A549 (cell line): ENCODE results near the gene GLRX3. TPM values are rescaled to one million over a fixed set of nuclear protein-coding genes. Genes with fewer than 3 reads are reported as not detected.

ENCODE experiments used
- ATAC-seq, 2 experiments: fragments of 200-7000 bp in 1 of 2; fragments of >200 bp in 1 of 2; cut with Nextera tagmentation in 1 of 2; cut with Tn5 transposase in 1 of 2; 3 replicates each; pipeline versions ENCODE4 v1.8.0 to v1.9.1; 2018 to 2020; ENCODE audit warnings: mild to moderate bottlenecking in 1 of 2, moderate library complexity in 1 of 2
- CTCF ChIA-PET: fragments of 300-600 bp; sonication (Branson Sonifier 250); formaldehyde crosslinking; extraction: SDS; loops from one replicate; lab custom pipeline; 2021; ENCODE audit warnings: antibody characterized with exemption, inconsistent platforms; lab: Yijun Ruan, JAX
- POLR2A ChIA-PET: fragments of 350-600 bp; formaldehyde crosslinking; extraction: SDS; loops from one replicate; lab custom pipeline; 2021; ENCODE audit warnings: antibody characterized with exemption, inconsistent platforms; lab: Yijun Ruan, JAX
- DNase-seq, 2 experiments: peaks; one replicate each; pipeline versions ENCODE4 v3.0.0 to v3.0.0-alpha.2; 2011 to 2016; ENCODE audit warnings: low read depth in 1 of 2, low spot score in 1 of 2
- FAIRE-seq: peaks from 2 replicates; lab custom pipeline; 2011; peaks lifted over from hg19 to GRCh38; lab: Jason Lieb, UNC
- H3K27ac ChIP-seq, 2 experiments: fragments of >200 bp; sonication (Bioruptor Twin); formaldehyde crosslinking; 3 replicates each; pipeline ENCODE4 v1.5.1; 2016 to 2017
- H3K4me1 ChIP-seq: fragments of >200 bp; sonication (Bioruptor Twin); formaldehyde crosslinking; 3 replicates; pipeline ENCODE4 v1.6.1; 2016
- H3K4me2 ChIP-seq: fragments of >200 bp; sonication (Bioruptor Twin); formaldehyde crosslinking; 3 replicates; pipeline ENCODE4 v1.6.1; 2016
- H3K4me3 ChIP-seq: fragments of >200 bp; sonication (Bioruptor Twin); formaldehyde crosslinking; 3 replicates; pipeline ENCODE4 v1.5.1; 2016
- H3K9me3 ChIP-seq: fragments of >200 bp; sonication (Bioruptor Twin); formaldehyde crosslinking; 3 replicates; pipeline ENCODE4 v1.6.1; 2016
- CBX2 ChIP-seq: fragments of 200-600 bp; sonication (generic); IDR thresholded peaks from 2 replicates; pipeline ENCODE4 v1.6.1; 2016; ENCODE audit warnings: low read depth, mild to moderate bottlenecking, borderline replicate concordance
- CHD2 ChIP-seq: fragments of 150-350 bp; IDR thresholded peaks from 2 replicates; pipeline ENCODE4 v1.6.1; 2014; ENCODE audit warnings: low read length; ENCODE audit not compliant: partially characterized antibody
- E2F6 ChIP-seq: IDR thresholded peaks from 2 replicates; pipeline ENCODE4 v1.6.1; 2012; ENCODE audit warnings: low read depth, borderline replicate concordance
- EHMT2 ChIP-seq: fragments of 200-600 bp; sonication (generic); IDR thresholded peaks from 2 replicates; pipeline ENCODE4 v1.6.1; 2016; ENCODE audit warnings: antibody characterized with exemption, low read depth, mild to moderate bottlenecking, moderate library complexity
- ELK1 ChIP-seq: fragments of 150-350 bp; IDR thresholded peaks from 2 replicates; pipeline ENCODE4 v1.6.1; 2014; ENCODE audit warnings: low read depth, mild to moderate bottlenecking, low read length
- FOSB ChIP-seq: fragments of 250-450 bp; sonication (Bioruptor Pico); IDR thresholded peaks from 2 replicates; pipeline ENCODE4 v1.5.0; 2020; ENCODE audit warnings: mild to moderate bottlenecking, moderate library complexity
- FOXS1 ChIP-seq: fragments of 250-450 bp; sonication (Bioruptor Pico); IDR thresholded peaks from 2 replicates; pipeline ENCODE4 v1.5.0; 2020; ENCODE audit warnings: mild to moderate bottlenecking, moderate library complexity
- GATA3 ChIP-seq: IDR thresholded peaks from 2 replicates; pipeline ENCODE4 v1.6.1; 2012; ENCODE audit warnings: borderline replicate concordance
- HMGXB4 ChIP-seq: fragments of 250-450 bp; sonication (Bioruptor Pico); IDR thresholded peaks from 2 replicates; pipeline ENCODE4 v1.5.0; 2021; ENCODE audit warnings: mild to moderate bottlenecking, moderate library complexity, borderline replicate concordance
- HOXA7 ChIP-seq: fragments of 250-450 bp; sonication (Bioruptor Pico); IDR thresholded peaks from 2 replicates; pipeline ENCODE4 v1.5.0; 2020; ENCODE audit warnings: mild to moderate bottlenecking, moderate library complexity
- HOXB13 ChIP-seq: fragments of 250-450 bp; sonication (Bioruptor Pico); IDR thresholded peaks from 2 replicates; pipeline ENCODE4 v1.5.0; 2020; ENCODE audit warnings: low read depth, mild to moderate bottlenecking, moderate library complexity
- HOXB5 ChIP-seq: fragments of 250-450 bp; sonication (Bioruptor Pico); IDR thresholded peaks from 2 replicates; pipeline ENCODE4 v1.5.0; 2020; ENCODE audit warnings: mild to moderate bottlenecking, moderate library complexity
- MYC ChIP-seq: IDR thresholded peaks from 2 replicates; pipeline ENCODE4 v1.6.1; 2012; ENCODE audit warnings: mild to moderate bottlenecking, inconsistent platforms, low read length, improper control_type of control experiment, borderline replicate concordance
- POLR2AphosphoS2 ChIP-seq: conservative IDR thresholded peaks from 2 replicates; pipeline ENCODE4 v1.6.1; 2012; ENCODE audit warnings: low read length, improper control_type of control experiment, inconsistent platforms
- RAD21 ChIP-seq, 2 experiments: fragments of >200 bp in 1 of 2; sonication (Bioruptor Twin) in 1 of 2; formaldehyde crosslinking in 1 of 2; IDR thresholded peaks in 1 of 2; conservative IDR thresholded peaks in 1 of 2; 2 replicates in 1 of 2; 3 replicates in 1 of 2; pipeline ENCODE4 v1.6.1; 2012 to 2018; ENCODE audit warnings: inconsistent platforms in 1 of 2
- RARB ChIP-seq: fragments of 250-450 bp; sonication (Bioruptor Pico); IDR thresholded peaks from 2 replicates; pipeline ENCODE4 v1.8.0; 2021; ENCODE audit warnings: mild to moderate bottlenecking, moderate library complexity
- RFX5 ChIP-seq: fragments of 450-650 bp; IDR thresholded peaks from 2 replicates; pipeline ENCODE4 v1.7.1; 2014; ENCODE audit warnings: antibody characterized with exemption, mild to moderate bottlenecking, moderate library complexity
- RNF2 ChIP-seq: fragments of 200-600 bp; sonication (generic); IDR thresholded peaks from 2 replicates; pipeline ENCODE4 v1.6.1; 2016; ENCODE audit warnings: low read depth, mild to moderate bottlenecking, antibody characterized with exemption, moderate library complexity, borderline replicate concordance
- SMC3 ChIP-seq: fragments of >200 bp; sonication (Bioruptor Twin); formaldehyde crosslinking; IDR thresholded peaks from 3 replicates; pipeline ENCODE4 v1.6.1; 2018; ENCODE audit warnings: inconsistent platforms
- TFCP2L1 ChIP-seq: fragments of 250-450 bp; sonication (Bioruptor Pico); IDR thresholded peaks from 2 replicates; pipeline ENCODE4 v1.5.0; 2021; ENCODE audit warnings: mild to moderate bottlenecking
- ZC3H11A ChIP-seq: fragments of 450-650 bp; IDR thresholded peaks from 2 replicates; pipeline ENCODE4 v1.6.1; 2014; ENCODE audit warnings: antibody characterized with exemption, mild to moderate bottlenecking
- ZFP36 ChIP-seq: fragments of 450-650 bp; IDR thresholded peaks from 2 replicates; pipeline ENCODE4 v1.6.1; 2014; ENCODE audit warnings: borderline replicate concordance; ENCODE audit not compliant: partially characterized antibody
- ZSCAN20 ChIP-seq: fragments of 250-450 bp; sonication (Bioruptor Pico); IDR thresholded peaks from 2 replicates; pipeline ENCODE4 v1.8.0; 2022; ENCODE audit warnings: mild to moderate bottlenecking, moderate library complexity
- WGBS: methylation state at CpG from one replicate; pipeline ENCODE4 v1.1.6; 2017; ENCODE audit errors: missing lambda C conversion rate; 5-methylcytosine and 5-hydroxymethylcytosine counted together
- polyA plus RNA-seq, 4 experiments: library from polyadenylated mRNA; depleted of rRNA in 3 of 4; stranded (reverse); fragments of >200 nt; fragmentation: RNase III in 1 of 4; extraction: RNeasy Plus Mini Kit Qiagen cat#74134 plus additional on column Dnase treatment in 1 of 4; gene quantifications; 2 replicates in 3 of 4; 3 replicates in 1 of 4; pipeline ENCODE4 v1.2.3, GENCODE V29; 2011 to 2017
- TF ChIP-seq, protein P1 (sequence below): fragments of 250-450 bp; sonication (Bioruptor Pico); IDR thresholded peaks from 2 replicates; pipeline ENCODE4 v1.5.0; 2020; ENCODE audit warnings: low read depth, mild to moderate bottlenecking, moderate library complexity
- TF ChIP-seq, protein P2 (sequence below): fragments of 200-600 bp; sonication (generic); IDR thresholded peaks from 2 replicates; pipeline ENCODE4 v1.6.1; 2016; ENCODE audit warnings: antibody characterized with exemption, mild to moderate bottlenecking, moderate library complexity

GLRX3 gene
- polyA plus RNA-seq, 2 of the 4 experiments (the other 2 are of a cell fraction) = 153 to 219 TPM

DNA sequence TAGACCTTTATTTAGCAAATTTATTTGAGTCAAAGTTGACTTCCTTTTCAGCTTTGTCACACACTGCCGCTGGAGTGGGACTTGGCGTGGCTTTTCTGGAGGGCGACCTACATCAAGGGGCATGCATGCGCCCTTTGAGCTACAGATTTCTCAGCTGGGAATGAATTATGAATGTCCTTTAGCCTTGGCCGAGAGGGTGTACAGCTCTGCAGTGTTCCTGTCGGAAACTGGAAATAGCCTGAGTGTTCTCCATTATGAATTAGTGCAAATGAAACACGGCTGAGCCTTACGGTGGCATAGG, 79.7 kb downstream of the GLRX3 start (continued):
- TF ChIP-seq RARB (CRISPR knock-in tag) = no peak
- TF ChIP-seq RFX5 = no peak
- no peak for TF ChIP-seq SMC3

DNA sequence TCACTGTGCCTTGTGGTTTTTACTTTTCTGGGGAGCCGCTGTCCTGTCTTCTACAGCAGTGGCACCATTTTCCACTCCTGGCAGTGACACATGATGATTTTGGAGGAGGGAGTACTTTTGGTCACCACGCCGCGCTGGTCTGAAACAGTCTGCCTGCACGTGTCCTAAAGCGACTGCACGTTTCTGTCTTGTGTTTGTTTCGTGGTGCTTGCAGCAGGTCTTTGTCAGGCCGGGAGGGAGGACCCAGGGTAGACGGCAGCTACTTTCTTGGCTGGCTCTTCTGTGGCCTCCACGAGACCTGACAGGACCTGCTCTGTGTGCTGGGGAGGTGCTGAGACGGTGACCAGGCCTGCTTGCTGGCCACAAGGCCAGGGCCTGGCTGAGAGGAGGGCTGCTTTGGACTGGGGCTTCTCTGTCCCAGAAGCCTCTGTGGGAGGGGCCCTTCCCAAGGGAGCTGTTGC, 82.0 kb downstream of the GLRX3 start:
- POLR2A ChIA-PET = no interaction called here
- Histone ChIP-seq H3K4me2 (no peak overlapping the region), H3K27ac (no peak overlapping the region), H3K4me1 (no peaks in the 10 kb centered on the region)
- FAIRE-seq (no peak), ATAC-seq (no peak)
- TF ChIP-seq E2F6 (no peak), HOXB5 (CRISPR knock-in tag) (no peak), HMGXB4 (CRISPR knock-in tag) (no peak), RARB (CRISPR knock-in tag) (no peak), TFCP2L1 (CRISPR knock-in tag) (no peak), ELK1 (no peak)
- TF ChIP-seq, protein P1, sequence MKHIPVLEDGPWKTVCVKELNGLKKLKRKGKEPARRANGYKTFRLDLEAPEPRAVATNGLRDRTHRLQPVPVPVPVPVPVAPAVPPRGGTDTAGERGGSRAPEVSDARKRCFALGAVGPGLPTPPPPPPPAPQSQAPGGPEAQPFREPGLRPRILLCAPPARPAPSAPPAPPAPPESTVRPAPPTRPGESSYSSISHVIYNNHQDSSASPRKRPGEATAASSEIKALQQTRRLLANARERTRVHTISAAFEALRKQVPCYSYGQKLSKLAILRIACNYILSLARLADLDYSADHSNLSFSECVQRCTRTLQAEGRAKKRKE (CRISPR knock-in tag) = no peak
- TF ChIP-seq, all 56 proteins: peak for 0
- no peak for DNase-seq
- H3K9me3 ChIP-seq = peaks cover 5% of the 10 kb centered on the region; the same call in 1 of the 3 replicates
- 76% methylated on average over 4 of the region's 12 CpGs for WGBS
- CTCF ChIA-PET = no interaction called here
- no peak overlapping the region for H3K4me3 ChIP-seq

DNA sequence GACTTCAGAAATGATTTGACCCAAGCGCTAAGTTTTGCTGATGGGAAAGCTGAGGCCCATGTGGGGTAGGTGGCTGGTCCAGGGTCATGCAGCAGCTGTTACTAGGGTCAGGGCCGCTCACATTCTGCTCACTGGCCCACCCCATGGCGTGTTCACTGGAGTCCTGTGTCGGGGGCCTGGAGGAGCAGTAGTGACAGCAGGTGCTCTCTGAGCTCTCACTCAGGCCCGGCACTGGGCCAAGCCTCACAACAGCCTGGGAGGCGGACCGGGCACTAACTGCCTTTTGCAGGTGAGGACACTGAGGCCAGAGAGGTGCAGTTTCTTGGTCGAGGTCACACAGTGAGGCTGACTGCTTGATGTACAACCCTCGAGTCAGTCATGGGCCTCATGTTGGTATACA, 82.7 kb downstream of the GLRX3 start:
- peaks cover 3% of the 10 kb centered on the region; the same call in 1 of the 3 replicates for H3K9me3 ChIP-seq
- DNase-seq = no peak
- ATAC-seq = no peak
- H3K4me3 ChIP-seq = no peak overlapping the region
- CTCF ChIA-PET = no interaction called here
- TF ChIP-seq MYC (no peak), RAD21 (conservative IDR thresholded peaks at IDR 0.05 in 1 of 2, IDR thresholded peaks at IDR 0.05 in 1 of 2) (no peak), GATA3 (no peak), SMC3 (no peak), ZFP36 (no peak), POLR2AphosphoS2 (no peak), FOXS1 (CRISPR knock-in tag) (no peak), TFCP2L1 (CRISPR knock-in tag) (no peak), EHMT2 (no peak), CHD2 (no peak), FOSB (no peak), ZSCAN20 (CRISPR knock-in tag) (no peak), HOXA7 (CRISPR knock-in tag) (no peak), CBX2 (no peak), HOXB13 (CRISPR knock-in tag) (no peak), ZC3H11A (no peak), ELK1 (no peak), RNF2 (no peak)
- TF ChIP-seq, protein P2, sequence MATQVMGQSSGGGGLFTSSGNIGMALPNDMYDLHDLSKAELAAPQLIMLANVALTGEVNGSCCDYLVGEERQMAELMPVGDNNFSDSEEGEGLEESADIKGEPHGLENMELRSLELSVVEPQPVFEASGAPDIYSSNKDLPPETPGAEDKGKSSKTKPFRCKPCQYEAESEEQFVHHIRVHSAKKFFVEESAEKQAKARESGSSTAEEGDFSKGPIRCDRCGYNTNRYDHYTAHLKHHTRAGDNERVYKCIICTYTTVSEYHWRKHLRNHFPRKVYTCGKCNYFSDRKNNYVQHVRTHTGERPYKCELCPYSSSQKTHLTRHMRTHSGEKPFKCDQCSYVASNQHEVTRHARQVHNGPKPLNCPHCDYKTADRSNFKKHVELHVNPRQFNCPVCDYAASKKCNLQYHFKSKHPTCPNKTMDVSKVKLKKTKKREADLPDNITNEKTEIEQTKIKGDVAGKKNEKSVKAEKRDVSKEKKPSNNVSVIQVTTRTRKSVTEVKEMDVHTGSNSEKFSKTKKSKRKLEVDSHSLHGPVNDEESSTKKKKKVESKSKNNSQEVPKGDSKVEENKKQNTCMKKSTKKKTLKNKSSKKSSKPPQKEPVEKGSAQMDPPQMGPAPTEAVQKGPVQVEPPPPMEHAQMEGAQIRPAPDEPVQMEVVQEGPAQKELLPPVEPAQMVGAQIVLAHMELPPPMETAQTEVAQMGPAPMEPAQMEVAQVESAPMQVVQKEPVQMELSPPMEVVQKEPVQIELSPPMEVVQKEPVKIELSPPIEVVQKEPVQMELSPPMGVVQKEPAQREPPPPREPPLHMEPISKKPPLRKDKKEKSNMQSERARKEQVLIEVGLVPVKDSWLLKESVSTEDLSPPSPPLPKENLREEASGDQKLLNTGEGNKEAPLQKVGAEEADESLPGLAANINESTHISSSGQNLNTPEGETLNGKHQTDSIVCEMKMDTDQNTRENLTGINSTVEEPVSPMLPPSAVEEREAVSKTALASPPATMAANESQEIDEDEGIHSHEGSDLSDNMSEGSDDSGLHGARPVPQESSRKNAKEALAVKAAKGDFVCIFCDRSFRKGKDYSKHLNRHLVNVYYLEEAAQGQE = no peak
- no peak for FAIRE-seq
- H3K4me2 ChIP-seq = no peak overlapping the region
- POLR2A ChIA-PET = no interaction called here
- no peaks in the 10 kb centered on the region for H3K4me1 ChIP-seq
- 48% methylated on average over 5 of the region's 9 CpGs for WGBS
- H3K27ac ChIP-seq = no peak overlapping the region
